GM19395 (cell line): ENCODE results near the gene CYP21A2.
"Not testable (repeated sequence)": the region's sequence is repeated elsewhere in the genome, so short reads cannot be mapped to it uniquely, and the experiment has no call there.

Source experiments
- ATAC-seq: cut with Tn5 transposase; IDR thresholded peaks from one replicate; pipeline ENCODE4 v1.9.1; 2021; ENCODE audit warnings: mild to moderate bottlenecking, moderate library complexity; ENCODE audit not compliant: unreplicated experiment

The CYP21A2 gene

GRCh38 chr6:32028631-32029030, 9.6 kb upstream of the CYP21A2 start:
- not testable (repeated sequence) for ATAC-seq

GRCh38 chr6:32029553-32029952, 8.7 kb upstream of the CYP21A2 start:
- ATAC-seq = not testable (repeated sequence)

GRCh38 chr6:32035283-32036013, 2.8 kb upstream of the CYP21A2 start:
- not testable (repeated sequence) for ATAC-seq

- ATAC-seq = not testable (repeated sequence)
Measured at GRCh38 chr6:32037136-32037535, 1.1 kb upstream of the CYP21A2 start.

GRCh38 chr6:32038878-32039277, 663 bp downstream of the CYP21A2 start:
- ATAC-seq = not testable (repeated sequence)

- not testable (repeated sequence) for ATAC-seq
Measured at GRCh38 chr6:32039321-32040274, 1.4 kb downstream of the CYP21A2 start.

GRCh38 chr6:32040299-32041049, 2.3 kb downstream of the CYP21A2 start:
- ATAC-seq = not testable (repeated sequence)

GRCh38 chr6:32041050-32041321, 2.8 kb downstream of the CYP21A2 start:
- not testable (repeated sequence) for ATAC-seq

GRCh38 chr6:32041385-32041784, 3.2 kb downstream of the CYP21A2 start:
- not testable (repeated sequence) for ATAC-seq

- ATAC-seq = not testable (repeated sequence)
Measured at GRCh38 chr6:32042276-32042675, 4.1 kb downstream of the CYP21A2 start.

- not testable (repeated sequence) for ATAC-seq
Measured at GRCh38 chr6:32043589-32044380, 5.6 kb downstream of the CYP21A2 start.

- ATAC-seq = not testable (repeated sequence)
Measured at GRCh38 chr6:32044916-32045315, 6.7 kb downstream of the CYP21A2 start.

- no peak for ATAC-seq
Measured at GRCh38 chr6:32045811-32046449, 7.7 kb downstream of the CYP21A2 start.

GRCh38 chr6:32046450-32047083, 8.4 kb downstream of the CYP21A2 start:
- ATAC-seq = no peak

- no peak for ATAC-seq
Measured at GRCh38 chr6:32047084-32047478, 8.9 kb downstream of the CYP21A2 start.

- no peak for ATAC-seq
Measured at GRCh38 chr6:32047539-32047854, 9.3 kb downstream of the CYP21A2 start.

GRCh38 chr6:32047855-32048766, 9.9 kb downstream of the CYP21A2 start:
- no peak for ATAC-seq

- not testable (repeated sequence) for ATAC-seq
Measured at GRCh38 chr6:32049149-32049548, 10.9 kb downstream of the CYP21A2 start.

GRCh38 chr6:32049736-32050135, 11.5 kb downstream of the CYP21A2 start:
- not testable (repeated sequence) for ATAC-seq
